HG03457 (cell line): ENCODE measurements around the gene ARHGEF6.

Experiments used
- ATAC-seq: cut with Tn5 transposase; IDR thresholded peaks from one replicate; pipeline ENCODE4 v1.9.1; 2021; ENCODE audit warnings: moderate number of reproducible peaks; ENCODE audit not compliant: unreplicated experiment

The ARHGEF6 gene

DNA sequence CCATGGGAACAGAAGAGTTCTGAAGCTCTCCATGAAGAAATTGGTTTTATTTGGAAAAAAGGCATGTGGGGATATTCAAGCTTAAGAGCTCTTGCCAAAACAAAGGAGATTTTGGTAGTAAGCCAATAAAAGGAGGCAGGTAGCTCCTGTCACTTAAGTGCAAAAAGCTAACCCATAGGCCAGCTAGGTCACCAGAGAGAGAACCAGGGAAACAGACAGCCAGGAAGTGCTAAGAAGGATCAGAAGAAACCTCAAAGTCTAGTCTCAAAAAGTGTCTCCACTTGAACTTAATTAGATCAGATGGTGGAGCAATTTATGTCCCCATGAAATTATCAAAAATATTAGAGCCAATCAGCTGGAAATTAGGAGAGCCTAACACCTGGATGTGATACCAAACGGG, 83.6 kb downstream of the ARHGEF6 start:
- ATAC-seq, result no peak

- ATAC-seq, result peak; percentile 58
Measured at GRCh38 chrX:136694431-136695087, 86.2 kb downstream of the ARHGEF6 start.

DNA sequence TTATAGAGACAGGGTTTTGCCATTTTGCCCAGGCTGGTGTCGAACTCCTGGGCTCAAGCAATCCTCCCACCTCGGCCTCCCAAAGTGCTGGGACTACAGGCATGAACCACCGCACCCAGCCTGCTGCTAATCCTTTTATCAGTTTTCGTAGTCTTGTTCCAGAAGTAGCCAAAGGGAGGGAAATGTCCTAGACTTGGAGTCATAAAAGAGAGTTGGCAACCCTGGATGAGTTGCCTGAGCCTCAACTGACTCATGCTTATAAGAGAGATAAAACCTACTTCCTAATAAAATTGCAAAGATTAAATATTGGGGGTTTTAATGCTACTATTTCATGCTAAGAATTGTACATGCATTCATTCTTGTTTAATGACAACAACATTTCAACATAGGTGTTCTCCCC, 88.5 kb downstream of the ARHGEF6 start:
- no peak for ATAC-seq

GRCh38 chrX:136691028-136691809, 89.5 kb downstream of the ARHGEF6 start:
- peak; percentile 44 for ATAC-seq

- ATAC-seq, result no peak
Measured at GRCh38 chrX:136689436-136689835, 91.3 kb downstream of the ARHGEF6 start.

- no peak for ATAC-seq
Measured at GRCh38 chrX:136687457-136687856, 93.3 kb downstream of the ARHGEF6 start.

- no peak for ATAC-seq
Measured at GRCh38 chrX:136684120-136684519, 96.6 kb downstream of the ARHGEF6 start.

DNA sequence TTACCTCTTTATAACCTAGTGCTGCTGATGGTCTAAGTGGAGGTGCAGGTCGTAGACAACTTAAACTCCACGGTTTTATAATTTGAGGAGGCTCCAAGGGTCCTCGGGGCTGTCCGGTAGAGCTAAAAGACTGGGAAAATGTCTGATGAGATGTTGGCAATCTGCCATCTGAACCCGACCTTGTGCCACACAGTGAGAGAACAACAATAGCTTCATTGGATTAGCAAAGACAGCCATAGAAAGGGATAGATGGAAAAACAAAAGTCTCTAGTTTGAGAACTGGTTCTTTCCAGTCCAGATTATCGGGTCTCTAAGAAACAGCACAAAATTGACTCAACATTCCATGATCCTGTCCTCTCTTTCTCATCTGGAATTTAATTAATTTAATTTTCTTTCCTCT, 101.2 kb downstream of the ARHGEF6 start:
- no peak for ATAC-seq

GRCh38 chrX:136674270-136674985, 106.3 kb downstream of the ARHGEF6 start:
- ATAC-seq, result no peak

DNA sequence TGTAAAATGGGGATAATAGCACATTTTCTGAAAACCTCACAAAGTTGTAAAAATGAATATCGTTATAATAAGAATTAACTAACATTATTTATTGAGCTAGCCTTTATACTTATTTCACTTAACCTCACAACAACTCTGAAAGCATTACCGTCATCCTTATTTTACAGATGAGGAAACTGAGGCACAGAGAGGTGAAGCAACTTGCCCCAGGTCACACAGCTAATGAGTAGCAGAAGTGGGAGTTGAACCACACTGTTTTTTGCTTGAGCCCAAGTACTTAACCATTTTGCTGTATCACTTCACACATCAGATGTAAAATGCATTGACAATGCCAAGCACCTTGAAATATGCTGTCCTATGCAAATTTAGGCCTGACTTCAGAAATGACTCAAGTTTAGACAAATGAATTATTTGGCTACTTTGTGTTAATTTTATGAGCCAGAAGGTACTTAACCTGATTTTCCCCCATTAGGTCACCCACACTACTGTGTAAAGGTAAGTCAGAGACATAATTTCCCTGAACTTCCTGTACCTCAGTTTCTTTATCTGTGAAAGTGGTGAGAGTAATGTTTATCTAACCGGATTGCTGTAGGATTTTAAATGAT, 109.6 kb downstream of the ARHGEF6 start:
- no peak for ATAC-seq

DNA sequence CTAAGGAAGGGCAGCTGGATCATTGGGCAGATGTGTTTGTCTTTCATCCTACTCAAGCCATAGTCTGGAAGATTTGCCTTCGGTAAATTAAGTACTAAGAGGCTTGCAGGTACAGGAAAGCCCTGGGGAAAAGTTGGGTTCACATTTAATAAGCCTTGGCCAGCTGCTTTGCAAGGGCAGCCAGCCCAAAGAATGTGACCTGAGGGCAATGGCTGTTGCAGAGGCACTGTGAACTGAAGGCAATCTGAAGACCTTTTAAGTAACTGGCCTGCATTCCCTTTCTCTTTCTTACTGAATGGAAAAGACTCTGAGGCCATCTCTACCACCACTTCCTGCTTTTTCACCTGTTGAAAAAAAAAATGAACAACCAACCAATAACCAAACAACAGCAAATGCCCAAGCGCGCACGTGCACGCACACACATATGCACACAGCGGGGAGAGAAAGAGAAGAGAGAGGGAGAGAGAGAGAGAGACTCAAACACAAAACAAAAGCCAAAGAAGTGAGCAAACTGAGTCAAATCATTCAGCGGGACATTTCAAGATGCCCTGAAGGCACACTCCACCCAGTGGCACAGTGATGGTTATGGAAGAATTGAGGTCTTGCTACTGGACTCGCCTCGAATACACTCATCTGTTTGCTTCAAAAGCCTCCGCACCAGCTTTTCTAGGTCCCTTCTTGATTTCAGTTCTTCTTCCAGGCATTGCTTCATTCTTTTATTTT, 113.1 kb downstream of the ARHGEF6 start:
- ATAC-seq, result no peak

GRCh38 chrX:136666088-136666487, 114.6 kb downstream of the ARHGEF6 start:
- no peak for ATAC-seq

- no peak for ATAC-seq
Measured at GRCh38 chrX:136665258-136665900, 115.4 kb downstream of the ARHGEF6 start.

GRCh38 chrX:136662976-136663375, 117.8 kb downstream of the ARHGEF6 start:
- no peak for ATAC-seq

GRCh38 chrX:136662104-136662503, 118.6 kb downstream of the ARHGEF6 start:
- ATAC-seq, result no peak

GRCh38 chrX:136660896-136661295, 119.8 kb downstream of the ARHGEF6 start:
- no peak for ATAC-seq

DNA sequence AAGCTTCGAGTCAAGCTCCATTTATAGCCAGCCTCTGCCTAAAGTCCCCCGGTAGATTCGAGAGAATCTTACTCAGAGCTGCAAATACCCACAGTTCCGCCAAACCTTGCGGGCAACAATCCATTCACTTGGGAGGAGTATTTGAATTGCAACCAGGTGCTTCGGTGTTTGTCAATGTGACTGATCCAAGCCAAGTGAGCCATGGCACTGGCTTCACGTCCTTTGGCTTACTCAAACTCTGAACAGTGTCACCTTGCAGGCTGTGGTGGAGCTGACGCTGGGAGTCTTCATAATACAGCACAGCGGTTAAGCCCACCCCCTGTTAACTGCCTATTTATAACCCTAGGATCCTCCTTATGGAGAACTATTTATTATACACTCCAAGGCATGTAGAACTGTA, 121.6 kb downstream of the ARHGEF6 start:
- no peak for ATAC-seq

DNA sequence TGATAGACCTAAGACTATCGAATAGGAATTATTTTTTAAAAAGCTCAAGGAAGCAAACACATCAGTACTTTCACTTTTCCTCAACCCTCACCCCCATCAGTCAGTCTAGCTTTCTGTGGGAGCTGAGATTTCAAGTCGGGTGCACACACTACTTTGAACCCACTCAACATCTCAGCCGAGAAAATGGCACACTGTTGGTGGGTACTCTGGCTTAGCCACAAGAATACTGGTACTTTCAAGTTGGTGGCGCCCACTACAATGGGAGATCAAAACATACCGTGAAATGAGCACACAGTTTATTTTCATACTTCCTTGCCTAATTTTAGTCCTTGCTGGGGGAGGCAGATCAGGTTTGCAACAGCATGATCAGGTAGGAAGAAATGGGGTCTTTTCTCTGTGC, 122.6 kb downstream of the ARHGEF6 start:
- no peak for ATAC-seq

DNA sequence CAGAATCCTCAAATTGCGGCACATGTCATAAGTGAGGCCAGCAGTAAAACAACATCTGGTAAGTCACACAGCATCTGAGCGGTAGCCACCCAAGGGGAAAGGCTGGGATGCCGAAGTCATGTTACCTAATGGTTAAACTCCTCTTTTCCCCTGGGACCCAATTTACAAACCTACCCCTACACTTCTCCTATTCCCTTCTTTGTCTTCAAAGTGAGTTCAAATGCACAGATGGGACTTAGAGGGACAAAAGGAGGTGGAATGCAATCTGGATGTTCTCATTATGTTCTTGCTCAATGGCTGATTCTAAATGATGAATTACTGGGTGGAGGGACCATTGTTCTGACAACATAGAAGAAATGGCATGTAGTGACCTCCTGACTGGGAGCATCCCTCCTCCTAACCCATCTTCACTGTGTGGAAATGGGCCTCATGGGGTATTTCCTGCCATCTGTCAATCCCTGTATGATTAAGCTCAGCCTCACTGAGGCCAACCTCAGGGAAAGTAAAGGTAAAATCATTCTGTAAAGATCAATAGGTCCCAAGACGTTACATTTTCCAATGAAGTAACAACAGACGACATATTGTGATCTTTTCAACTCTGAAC, 124.3 kb downstream of the ARHGEF6 start:
- ATAC-seq, result no peak
